GM10248 (cell line): Measurements from ENCODE around the gene FCHO1.

Experiments
- CTCF ChIA-PET: fragments of 300-600 bp; sonication (Branson Sonifier 250); formaldehyde crosslinking; extraction: SDS; loops from one replicate; lab custom pipeline; 2021; ENCODE audit warnings: antibody characterized with exemption; lab: Yijun Ruan, JAX
- POLR2A ChIA-PET: fragments of 350-650 bp; sonication (Branson Sonifier 250); formaldehyde crosslinking; extraction: SDS; loops from one replicate; lab custom pipeline; 2020; ENCODE audit warnings: antibody characterized with exemption; lab: Yijun Ruan, JAX
- DNase-seq: peaks from one replicate; pipeline ENCODE4 v3.0.0; 2012; ENCODE audit errors: extremely low spot score
- CTCF ChIP-seq: IDR thresholded peaks from 2 replicates; pipeline ENCODE4 v1.5.1; 2012; ENCODE audit warnings: mild to moderate bottlenecking, low read depth; ENCODE audit errors: extremely low read depth, missing control alignments, control extremely low read depth

Gene FCHO1

GRCh38 chr19:17718947-17719711 lies 32.1 kb upstream of the FCHO1 start, which contains the start of gene MAP1S:
Gene MAP1S, plus strand, starts transcription at chr19:17719480. Its CDS starts 23 bp downstream, at chr19:17719503.
- CTCF ChIA-PET: interaction anchor here (0.6 to 3.3 kb wide), 11 partner anchors 13 to 136 kb away, joined by 3 to 15 read pairs (median 4); no protein-coding TSS in a partner anchor
- TF ChIP-seq CTCF: no peak
- DNase-seq: peak; percentile 92
- POLR2A ChIA-PET: interaction anchor here (0.6 to 1.3 kb wide), 3 partner anchors 10 to 140 kb away, joined by 3 to 9 read pairs (median 3); no protein-coding TSS in a partner anchor

DNA sequence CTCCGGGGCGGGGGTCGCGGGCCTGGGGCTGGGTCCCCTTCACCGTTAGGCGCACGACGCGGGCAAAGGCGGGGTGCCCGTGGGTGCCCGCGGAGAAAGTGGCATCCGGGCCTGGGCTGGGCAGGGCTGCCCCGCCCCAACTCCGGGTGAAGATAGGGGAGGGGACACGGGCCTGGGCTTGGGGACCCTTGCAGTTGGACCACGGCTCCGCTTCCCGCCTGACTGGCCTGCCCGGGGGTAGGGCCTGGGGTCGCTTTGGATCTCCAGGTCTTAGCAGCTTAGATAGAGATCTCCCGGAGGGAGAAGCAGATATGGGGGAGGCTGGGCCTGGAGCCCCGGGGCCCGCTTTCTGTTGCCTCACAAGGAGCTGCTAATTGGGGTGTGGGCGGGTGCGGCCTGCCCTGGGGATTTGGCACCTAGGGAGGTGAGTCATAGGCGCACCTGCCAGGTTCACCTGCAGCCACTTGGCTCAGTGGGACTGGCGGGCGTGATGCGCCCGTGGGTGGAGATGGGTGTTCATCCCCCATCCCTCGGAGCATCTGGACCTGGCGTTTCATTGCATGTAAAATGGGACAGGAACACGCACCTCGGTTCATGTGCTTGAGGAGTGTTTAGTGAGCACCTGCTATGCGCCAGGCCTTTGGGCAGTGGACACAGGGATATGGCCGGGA lies 31.4 kb upstream of the FCHO1 start:
- CTCF ChIA-PET: interaction anchor here (0.6 to 3.3 kb wide), 9 partner anchors 15 to 135 kb away, joined by 3 to 15 read pairs (median 3); no protein-coding TSS in a partner anchor
- DNase-seq: no peak
- POLR2A ChIA-PET: interaction anchor here (0.5 to 1.3 kb wide), 3 partner anchors 17 to 139 kb away, joined by 3 to 9 read pairs (median 4); no protein-coding TSS in a partner anchor
- no peak for TF ChIP-seq CTCF

DNA sequence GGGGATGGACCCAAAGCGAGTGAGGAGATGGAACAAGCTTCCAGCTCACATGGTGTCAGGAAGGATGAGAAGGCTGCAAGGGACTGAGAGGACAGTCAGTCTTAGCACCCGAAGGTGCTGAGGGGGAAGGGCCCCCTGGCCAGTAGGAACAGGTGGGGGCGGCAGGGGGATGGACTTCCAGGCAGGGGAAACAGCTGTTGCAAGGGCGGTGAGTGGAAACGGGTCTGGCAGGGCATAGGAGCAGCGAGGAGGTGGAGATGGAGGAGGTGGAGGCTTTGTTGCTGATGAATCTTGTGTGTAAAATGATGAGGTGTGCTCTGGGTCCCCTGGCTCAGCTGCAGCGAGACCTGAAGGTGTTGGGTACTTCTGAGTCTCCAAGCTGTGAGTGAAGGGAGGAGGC lies 30.8 kb upstream of the FCHO1 start:
- no peak for TF ChIP-seq CTCF
- POLR2A ChIA-PET: interaction anchor here (0.5 to 1.2 kb wide), 2 partner anchors 17 to 35 kb away, joined by 3 to 4 read pairs; no protein-coding TSS in a partner anchor
- DNase-seq: no peak
- CTCF ChIA-PET: interaction anchor here (1.1 to 3.3 kb wide), 4 partner anchors 14 to 64 kb away, joined by 3 to 15 read pairs (median 8); no protein-coding TSS in a partner anchor

DNA sequence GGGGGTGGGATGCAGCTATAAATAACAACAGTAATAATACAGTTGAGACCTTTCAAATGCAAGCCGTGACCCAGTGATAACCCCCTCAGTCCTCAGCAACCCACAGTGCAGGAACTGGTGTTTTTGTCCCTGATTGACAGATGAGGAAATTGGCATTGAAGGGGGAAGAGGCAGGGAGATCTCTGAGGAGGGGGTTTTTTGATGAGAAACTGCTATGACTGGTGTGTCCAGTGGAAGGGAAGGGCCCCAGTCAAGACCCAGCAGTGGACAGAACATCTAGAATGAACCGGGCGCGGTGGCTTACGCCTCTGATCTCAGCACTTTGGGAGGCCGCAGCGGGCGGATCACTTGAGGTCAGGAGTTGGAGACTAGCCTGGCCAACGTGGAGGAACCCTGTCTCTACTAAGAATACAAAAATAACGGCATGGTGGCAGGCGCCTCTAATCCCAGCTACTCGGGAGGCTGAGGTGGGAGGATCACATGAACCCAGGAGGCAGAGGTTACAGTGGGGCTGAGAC lies 30.1 kb upstream of the FCHO1 start:
- ChIA-PET CTCF (interaction anchor here (2.1 to 3.3 kb wide), 3 partner anchors 30 to 45 kb away, joined by 4 to 15 read pairs (median 10); partner anchors contain the start of gene FCHO1), POLR2A (interaction anchor here (1.2 kb wide), 1 partner anchor 35 kb away, joined by 3 read pairs; no protein-coding TSS in a partner anchor)
- no peak for TF ChIP-seq CTCF
- no peak for DNase-seq

GRCh38 chr19:17721821-17722220 lies 29.5 kb upstream of the FCHO1 start:
- POLR2A ChIA-PET: no interaction called here
- CTCF ChIA-PET: interaction anchor here (1.0 to 2.6 kb wide), 3 partner anchors 30 to 53 kb away, joined by 3 to 10 read pairs (median 4); partner anchors contain the start of gene FCHO1
- TF ChIP-seq CTCF: no peak
- no peak for DNase-seq

GRCh38 chr19:17722655-17723240 lies 28.5 kb upstream of the FCHO1 start:
- ChIA-PET CTCF (interaction anchor here (1.0 to 2.6 kb wide), 5 partner anchors 19 to 227 kb away, joined by 3 to 10 read pairs (median 3); partner anchors contain the start of gene FCHO1), POLR2A (no interaction called here)
- DNase-seq: no peak
- TF ChIP-seq CTCF: no peak
